ENCODE data around the gene ABR. TPM values are rescaled to one million over a fixed set of nuclear protein-coding genes. Genes with fewer than 3 reads are reported as not detected.
"Not testable (repeated sequence)": the region's sequence is repeated elsewhere in the genome, so short reads cannot be mapped to it uniquely, and the experiment has no call there.

ABR gene
- total RNA-seq, 1 donor from 2014 or later = 119 TPM

DNA sequence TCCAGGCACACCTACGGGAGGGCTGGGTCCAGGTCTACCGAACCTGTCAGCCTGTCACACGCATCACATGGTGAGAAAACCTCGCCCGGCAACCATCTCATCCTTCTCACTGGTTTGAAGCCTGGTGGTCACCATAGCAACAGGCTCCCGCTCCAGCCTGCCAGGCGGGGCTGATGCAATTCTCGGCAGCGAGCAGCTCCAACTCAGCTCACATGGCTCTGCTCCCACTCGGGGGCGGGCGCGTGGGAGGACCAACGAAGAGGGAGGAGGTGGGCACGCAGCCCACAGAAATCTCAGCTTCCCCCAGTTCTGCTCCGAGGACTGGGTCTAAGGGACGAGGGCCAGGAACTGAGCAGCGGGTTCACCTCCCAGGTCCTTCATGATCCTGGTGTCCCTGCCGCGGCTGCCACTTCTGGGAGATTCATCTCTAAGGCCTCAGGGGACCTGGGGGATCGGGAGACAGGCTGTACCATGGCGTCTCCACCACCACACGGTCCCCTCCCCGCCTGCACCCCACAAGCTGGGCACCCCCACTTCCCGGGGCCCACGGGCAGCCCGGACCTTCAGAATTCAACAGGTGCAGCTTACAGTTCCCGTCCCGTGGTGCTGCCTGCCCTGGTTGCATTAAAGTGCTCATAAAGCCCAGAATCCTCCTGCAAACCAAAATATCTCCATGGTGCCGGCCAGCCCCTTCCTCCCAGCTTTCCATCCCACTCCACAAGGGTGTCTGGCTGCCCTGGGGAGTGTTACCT is 25.8 kb downstream of the ABR start:
- TF ChIP-seq, protein P1, sequence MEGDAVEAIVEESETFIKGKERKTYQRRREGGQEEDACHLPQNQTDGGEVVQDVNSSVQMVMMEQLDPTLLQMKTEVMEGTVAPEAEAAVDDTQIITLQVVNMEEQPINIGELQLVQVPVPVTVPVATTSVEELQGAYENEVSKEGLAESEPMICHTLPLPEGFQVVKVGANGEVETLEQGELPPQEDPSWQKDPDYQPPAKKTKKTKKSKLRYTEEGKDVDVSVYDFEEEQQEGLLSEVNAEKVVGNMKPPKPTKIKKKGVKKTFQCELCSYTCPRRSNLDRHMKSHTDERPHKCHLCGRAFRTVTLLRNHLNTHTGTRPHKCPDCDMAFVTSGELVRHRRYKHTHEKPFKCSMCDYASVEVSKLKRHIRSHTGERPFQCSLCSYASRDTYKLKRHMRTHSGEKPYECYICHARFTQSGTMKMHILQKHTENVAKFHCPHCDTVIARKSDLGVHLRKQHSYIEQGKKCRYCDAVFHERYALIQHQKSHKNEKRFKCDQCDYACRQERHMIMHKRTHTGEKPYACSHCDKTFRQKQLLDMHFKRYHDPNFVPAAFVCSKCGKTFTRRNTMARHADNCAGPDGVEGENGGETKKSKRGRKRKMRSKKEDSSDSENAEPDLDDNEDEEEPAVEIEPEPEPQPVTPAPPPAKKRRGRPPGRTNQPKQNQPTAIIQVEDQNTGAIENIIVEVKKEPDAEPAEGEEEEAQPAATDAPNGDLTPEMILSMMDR (IDR thresholded peaks at IDR 0.05) = no peak
- Mint-ChIP-seq H3K36me3 (ENCODE audit: low read depth) (peaks cover 2% of the 10 kb centered on the region), H3K9me3 (ENCODE audit: low read depth) (no peaks in the 10 kb centered on the region), H3K27me3 (ENCODE audit: low read depth) (no peaks in the 10 kb centered on the region), H3K4me1 (ENCODE audit: low read depth) (peaks cover 14% of the 10 kb centered on the region), H3K27ac (ENCODE audit: unreplicated experiment) (no peak overlapping the region), H3K4me3 (ENCODE audit: unreplicated experiment) (no peak overlapping the region)
- DNase-seq (ENCODE audit: low spot score) = no peak

DNA sequence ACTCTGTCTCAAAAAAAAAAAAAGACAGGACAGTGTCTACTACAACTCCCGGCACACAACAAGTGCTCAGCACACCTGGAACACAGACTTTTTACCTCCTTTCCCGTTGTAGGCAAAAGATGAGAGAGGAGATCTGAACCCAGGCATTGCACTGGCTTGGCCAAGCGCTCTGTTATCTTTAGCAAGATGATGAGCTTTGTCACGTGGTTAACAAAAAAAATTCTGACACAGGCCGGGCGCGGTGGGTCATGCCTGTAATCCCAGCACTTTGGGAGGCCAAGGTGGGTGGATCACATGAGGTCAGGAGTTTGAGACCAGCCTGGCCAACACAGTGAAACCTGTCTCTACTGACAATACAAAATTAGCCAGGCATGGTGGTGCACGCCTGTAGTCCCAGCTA is 27.2 kb downstream of the ABR start:
- not testable (repeated sequence) for H3K9me3 Mint-ChIP-seq (ENCODE audit: low read depth); H3K27me3 Mint-ChIP-seq (ENCODE audit: low read depth); H3K4me3 Mint-ChIP-seq (ENCODE audit: unreplicated experiment); H3K27ac Mint-ChIP-seq (ENCODE audit: unreplicated experiment); DNase-seq (ENCODE audit: low spot score); H3K36me3 Mint-ChIP-seq (ENCODE audit: low read depth); H3K4me1 Mint-ChIP-seq (ENCODE audit: low read depth)

DNA sequence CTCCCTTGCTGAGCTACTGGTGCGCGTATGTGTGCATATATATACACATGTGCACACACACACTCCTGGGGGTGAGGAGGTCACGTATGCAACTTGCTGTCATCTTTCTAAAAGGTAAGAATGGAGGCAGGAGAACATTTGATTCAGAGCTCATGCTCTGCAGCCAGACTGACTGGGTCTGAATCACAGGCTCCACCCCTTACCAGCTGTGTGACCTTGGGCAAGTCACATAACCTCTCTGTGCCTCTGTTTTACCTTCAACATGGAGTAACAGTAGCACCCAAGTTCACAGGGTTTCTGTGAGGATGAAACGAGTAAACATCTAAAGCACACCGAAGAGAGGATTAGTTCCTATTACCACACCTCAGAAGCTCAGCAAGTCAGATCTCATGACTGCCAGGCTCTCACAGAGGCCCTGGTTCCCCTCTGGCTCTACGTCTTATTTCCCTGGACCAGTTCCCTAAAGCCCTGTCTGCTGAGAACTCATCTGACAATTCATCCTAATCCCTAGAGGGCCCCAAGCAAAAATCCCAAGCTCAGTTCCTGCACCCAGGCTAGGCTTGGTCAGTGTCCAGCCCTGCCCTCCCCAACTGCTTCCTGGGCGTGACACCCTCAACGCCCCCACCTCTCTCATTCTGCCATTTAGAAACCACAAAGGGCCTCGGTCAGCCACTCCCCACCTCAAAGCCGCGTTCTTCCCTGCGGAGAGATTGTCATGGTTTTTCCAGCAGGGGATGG is 28.7 kb downstream of the ABR start:
- peaks cover 10% of the 10 kb centered on the region for H3K4me1 Mint-ChIP-seq (ENCODE audit: low read depth)
- H3K4me3 Mint-ChIP-seq (ENCODE audit: unreplicated experiment) = no peak overlapping the region
- H3K9me3 Mint-ChIP-seq (ENCODE audit: low read depth) = no peaks in the 10 kb centered on the region
- no peak overlapping the region for H3K27ac Mint-ChIP-seq (ENCODE audit: unreplicated experiment)
- DNase-seq (ENCODE audit: low spot score) = no peak
- H3K36me3 Mint-ChIP-seq (ENCODE audit: low read depth) = peaks cover 2% of the 10 kb centered on the region
- TF ChIP-seq, protein P1 (IDR thresholded peaks at IDR 0.05) = no peak
- no peaks in the 10 kb centered on the region for H3K27me3 Mint-ChIP-seq (ENCODE audit: low read depth)

DNA sequence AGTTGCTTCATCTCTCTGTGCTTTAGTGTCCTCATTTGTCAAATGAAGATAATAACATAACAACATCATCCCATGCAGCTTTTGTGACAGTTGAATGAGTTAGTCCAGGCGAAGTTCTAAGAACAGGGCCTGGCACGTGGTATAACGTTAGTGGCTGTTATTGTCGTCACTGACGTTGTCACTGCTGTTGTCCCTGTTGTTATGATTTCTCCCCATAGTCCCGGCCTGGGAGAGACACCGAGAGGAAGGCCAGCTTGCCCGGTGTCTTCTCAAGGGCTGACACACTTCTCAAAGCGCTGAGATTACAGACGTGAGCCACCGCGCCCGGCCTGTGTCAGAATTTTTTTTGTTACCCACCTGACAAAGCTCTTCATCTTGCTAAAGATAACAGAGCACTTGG is 29.9 kb downstream of the ABR start:
- H3K9me3 Mint-ChIP-seq (ENCODE audit: low read depth) = no peaks in the 10 kb centered on the region
- H3K27ac Mint-ChIP-seq (ENCODE audit: unreplicated experiment) = no peak overlapping the region
- peaks cover 2% of the 10 kb centered on the region for H3K36me3 Mint-ChIP-seq (ENCODE audit: low read depth)
- no peak for DNase-seq (ENCODE audit: low spot score)
- H3K27me3 Mint-ChIP-seq (ENCODE audit: low read depth) = no peaks in the 10 kb centered on the region
- TF ChIP-seq, protein P1 (IDR thresholded peaks at IDR 0.05) = no peak
- H3K4me1 Mint-ChIP-seq (ENCODE audit: low read depth) = peaks cover 10% of the 10 kb centered on the region
- no peak overlapping the region for H3K4me3 Mint-ChIP-seq (ENCODE audit: unreplicated experiment)

DNA sequence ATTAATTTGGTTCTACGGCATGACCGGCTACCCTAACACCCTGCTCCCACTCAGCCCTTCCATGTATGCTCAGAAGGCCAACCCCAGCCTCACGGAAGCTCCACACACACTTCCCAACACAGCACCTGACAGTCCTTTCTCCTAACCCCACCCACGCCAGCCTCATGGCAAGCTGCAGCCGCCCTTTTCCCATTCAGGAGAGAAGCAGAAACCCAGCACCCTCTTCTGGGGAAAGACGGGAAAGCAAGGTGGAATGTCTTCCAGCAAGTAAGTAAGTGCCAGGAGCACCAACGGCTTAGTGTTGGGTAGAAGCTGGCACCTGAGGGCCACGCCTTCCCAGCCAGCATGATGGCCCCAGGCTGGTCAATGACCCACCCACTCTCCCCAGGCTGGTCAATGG is 32.1 kb downstream of the ABR start:
- Mint-ChIP-seq H3K27me3 (ENCODE audit: low read depth) (no peaks in the 10 kb centered on the region), H3K36me3 (ENCODE audit: low read depth) (peaks cover 2% of the 10 kb centered on the region), H3K4me1 (ENCODE audit: low read depth) (peaks cover 11% of the 10 kb centered on the region), H3K9me3 (ENCODE audit: low read depth) (no peaks in the 10 kb centered on the region), H3K27ac (ENCODE audit: unreplicated experiment) (no peak overlapping the region), H3K4me3 (ENCODE audit: unreplicated experiment) (no peak overlapping the region)
- DNase-seq (ENCODE audit: low spot score) = no peak
- TF ChIP-seq, protein P1 (IDR thresholded peaks at IDR 0.05) = peak; percentile 77

Measured in chondrocyte (in vitro differentiated cells).